ENCODE data around the gene NGDN.

GRCh38 chr14:23487216-23487615 is 17.7 kb downstream of the NGDN start:
- TF ChIP-seq, protein P1, sequence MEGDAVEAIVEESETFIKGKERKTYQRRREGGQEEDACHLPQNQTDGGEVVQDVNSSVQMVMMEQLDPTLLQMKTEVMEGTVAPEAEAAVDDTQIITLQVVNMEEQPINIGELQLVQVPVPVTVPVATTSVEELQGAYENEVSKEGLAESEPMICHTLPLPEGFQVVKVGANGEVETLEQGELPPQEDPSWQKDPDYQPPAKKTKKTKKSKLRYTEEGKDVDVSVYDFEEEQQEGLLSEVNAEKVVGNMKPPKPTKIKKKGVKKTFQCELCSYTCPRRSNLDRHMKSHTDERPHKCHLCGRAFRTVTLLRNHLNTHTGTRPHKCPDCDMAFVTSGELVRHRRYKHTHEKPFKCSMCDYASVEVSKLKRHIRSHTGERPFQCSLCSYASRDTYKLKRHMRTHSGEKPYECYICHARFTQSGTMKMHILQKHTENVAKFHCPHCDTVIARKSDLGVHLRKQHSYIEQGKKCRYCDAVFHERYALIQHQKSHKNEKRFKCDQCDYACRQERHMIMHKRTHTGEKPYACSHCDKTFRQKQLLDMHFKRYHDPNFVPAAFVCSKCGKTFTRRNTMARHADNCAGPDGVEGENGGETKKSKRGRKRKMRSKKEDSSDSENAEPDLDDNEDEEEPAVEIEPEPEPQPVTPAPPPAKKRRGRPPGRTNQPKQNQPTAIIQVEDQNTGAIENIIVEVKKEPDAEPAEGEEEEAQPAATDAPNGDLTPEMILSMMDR (IDR thresholded peaks at IDR 0.05), result no peak
- TF ChIP-seq FOXJ3 (CRISPR knock-in tag; IDR thresholded peaks at IDR 0.05), result no peak
- TF ChIP-seq FOXM1 (IDR thresholded peaks at IDR 0.05; ENCODE audit: low read depth), result no peak
- TF ChIP-seq TCF12 (IDR thresholded peaks at IDR 0.05), result no peak
- TF ChIP-seq, protein P2, sequence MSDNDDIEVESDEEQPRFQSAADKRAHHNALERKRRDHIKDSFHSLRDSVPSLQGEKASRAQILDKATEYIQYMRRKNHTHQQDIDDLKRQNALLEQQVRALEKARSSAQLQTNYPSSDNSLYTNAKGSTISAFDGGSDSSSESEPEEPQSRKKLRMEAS (IDR thresholded peaks at IDR 0.05; ENCODE audit: low read depth), result no peak
- no peak for TF ChIP-seq RXRA (IDR thresholded peaks at IDR 0.05; ENCODE audit: borderline replicate concordance, low read depth)
- no peak for TF ChIP-seq EP300 (IDR thresholded peaks at IDR 0.05; ENCODE audit: borderline replicate concordance in 1 of 2, low read depth in 1 of 2, low read length in 1 of 2)
- no peak for TF ChIP-seq POLR2AphosphoS5 (IDR thresholded peaks at IDR 0.05; ENCODE audit: low read depth, low read length)
- no peak for TF ChIP-seq RCOR1 (IDR thresholded peaks at IDR 0.05; ENCODE audit: low read length)
- TF ChIP-seq, protein P3, sequence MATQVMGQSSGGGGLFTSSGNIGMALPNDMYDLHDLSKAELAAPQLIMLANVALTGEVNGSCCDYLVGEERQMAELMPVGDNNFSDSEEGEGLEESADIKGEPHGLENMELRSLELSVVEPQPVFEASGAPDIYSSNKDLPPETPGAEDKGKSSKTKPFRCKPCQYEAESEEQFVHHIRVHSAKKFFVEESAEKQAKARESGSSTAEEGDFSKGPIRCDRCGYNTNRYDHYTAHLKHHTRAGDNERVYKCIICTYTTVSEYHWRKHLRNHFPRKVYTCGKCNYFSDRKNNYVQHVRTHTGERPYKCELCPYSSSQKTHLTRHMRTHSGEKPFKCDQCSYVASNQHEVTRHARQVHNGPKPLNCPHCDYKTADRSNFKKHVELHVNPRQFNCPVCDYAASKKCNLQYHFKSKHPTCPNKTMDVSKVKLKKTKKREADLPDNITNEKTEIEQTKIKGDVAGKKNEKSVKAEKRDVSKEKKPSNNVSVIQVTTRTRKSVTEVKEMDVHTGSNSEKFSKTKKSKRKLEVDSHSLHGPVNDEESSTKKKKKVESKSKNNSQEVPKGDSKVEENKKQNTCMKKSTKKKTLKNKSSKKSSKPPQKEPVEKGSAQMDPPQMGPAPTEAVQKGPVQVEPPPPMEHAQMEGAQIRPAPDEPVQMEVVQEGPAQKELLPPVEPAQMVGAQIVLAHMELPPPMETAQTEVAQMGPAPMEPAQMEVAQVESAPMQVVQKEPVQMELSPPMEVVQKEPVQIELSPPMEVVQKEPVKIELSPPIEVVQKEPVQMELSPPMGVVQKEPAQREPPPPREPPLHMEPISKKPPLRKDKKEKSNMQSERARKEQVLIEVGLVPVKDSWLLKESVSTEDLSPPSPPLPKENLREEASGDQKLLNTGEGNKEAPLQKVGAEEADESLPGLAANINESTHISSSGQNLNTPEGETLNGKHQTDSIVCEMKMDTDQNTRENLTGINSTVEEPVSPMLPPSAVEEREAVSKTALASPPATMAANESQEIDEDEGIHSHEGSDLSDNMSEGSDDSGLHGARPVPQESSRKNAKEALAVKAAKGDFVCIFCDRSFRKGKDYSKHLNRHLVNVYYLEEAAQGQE (IDR thresholded peaks at IDR 0.05; ENCODE audit: low read depth, low read length), result no peak
- no peak for TF ChIP-seq GABPA (IDR thresholded peaks at IDR 0.05; ENCODE audit: low read depth)
- no peak for TF ChIP-seq MXI1 (IDR thresholded peaks at IDR 0.05; ENCODE audit: low read depth, low read length)

Measured in SK-N-SH (cell line).